CD4-positive, CD25-positive, alpha-beta regulatory T cell (primary cell): ENCODE measurements around the gene TSEN15. TPM values are rescaled to one million over a fixed set of nuclear protein-coding genes. Genes with fewer than 3 reads are reported as not detected.

Source experiments
- ATAC-seq, 2 donors: fragments of 150-1000 bp; cut with Tn5 transposase; one replicate each; pipeline ENCODE4 v1.10.0; 2021; ENCODE audit warnings: low read depth in 2 of 2, moderate number of reproducible peaks in 2 of 2, moderate library complexity in 1 of 2
- DNase-seq, 3 donors: peaks; one replicate each; pipeline versions ENCODE4 v3.0.0 to v3.0.0-alpha.2; 2012 to 2022; ENCODE audit warnings: mixed read lengths in 1 of 3
- H3K27ac ChIP-seq: one replicate; pipeline ENCODE4 v1.7.0; 2013; ENCODE audit warnings: mild to moderate bottlenecking, low read length; ENCODE audit not compliant: insufficient read depth, poor library complexity, severe bottlenecking
- H3K27me3 ChIP-seq: one replicate; pipeline ENCODE4 v1.7.0; 2013; ENCODE audit warnings: low read length; ENCODE audit not compliant: control insufficient read depth, insufficient read depth
- H3K36me3 ChIP-seq: one replicate; pipeline ENCODE4 v1.7.0; 2013; ENCODE audit warnings: mild to moderate bottlenecking, low read length, moderate library complexity; ENCODE audit not compliant: control insufficient read depth, insufficient read depth
- H3K4me1 ChIP-seq: 2 replicates; pipeline ENCODE4 v1.7.0; 2013; ENCODE audit warnings: mild to moderate bottlenecking, low read length; ENCODE audit not compliant: insufficient read depth, control insufficient read depth, poor library complexity, severe bottlenecking
- H3K4me3 ChIP-seq: one replicate; pipeline ENCODE4 v1.7.0; 2013; ENCODE audit warnings: low read depth, mild to moderate bottlenecking, low read length, moderate library complexity
- H3K9me3 ChIP-seq, 2 experiments: 1 replicate in 1 of 2; 2 replicates in 1 of 2; pipeline ENCODE4 v1.7.0; 2013; ENCODE audit warnings: low read length in 2 of 2, mild to moderate bottlenecking in 1 of 2, moderate library complexity in 1 of 2; ENCODE audit not compliant: control insufficient read depth in 2 of 2
- H3K27ac Mint-ChIP-seq, 3 donors: one replicate each; pipeline ENCODE4 v1.8.0; 2020 to 2022; ENCODE audit warnings: mild to moderate bottlenecking in 3 of 3, mixed read lengths in 3 of 3, moderate library complexity in 2 of 3
- H3K27me3 Mint-ChIP-seq: one replicate; pipeline ENCODE4 v1.8.0; 2022; ENCODE audit warnings: mild to moderate bottlenecking, mixed read lengths
- H3K36me3 Mint-ChIP-seq: one replicate; pipeline ENCODE4 v1.8.0; 2020; ENCODE audit warnings: mixed read lengths
- H3K4me1 Mint-ChIP-seq, 4 donors: one replicate each; pipeline ENCODE4 v1.8.0; 2020 to 2022; ENCODE audit warnings: mixed read lengths in 4 of 4, mild to moderate bottlenecking in 1 of 4
- H3K4me3 Mint-ChIP-seq, 4 donors: one replicate each; pipeline ENCODE4 v1.8.0; 2020 to 2022; ENCODE audit warnings: mild to moderate bottlenecking in 4 of 4, mixed read lengths in 4 of 4, moderate library complexity in 3 of 4
- H3K9me3 Mint-ChIP-seq, 7 donors: one replicate each; pipeline ENCODE4 v1.8.0; 2020 to 2022; ENCODE audit warnings: mixed read lengths in 7 of 7, mild to moderate bottlenecking in 3 of 7, moderate library complexity in 2 of 7
- polyA plus RNA-seq, 4 donors: library from polyadenylated mRNA; unstranded; fragments of 300-500 nt; fragmentation: Illumina TruSeq; gene quantifications; one replicate each; pipeline ENCODE4 v1.2.3, GENCODE V29; 2021
- total RNA-seq: library from RNA; stranded (reverse); gene quantifications from one replicate; pipeline ENCODE4 v1.2.3, GENCODE V29; 2022

TSEN15 gene
- total and polyA plus RNA-seq, 5 donors from 2014 or later = 24.0 to 65.3 (median 47.5) TPM

- Histone ChIP-seq H3K4me3 (no peak overlapping the region), H3K9me3 (no peaks in the 10 kb centered on the region), H3K4me1 (peaks cover 26% of the 10 kb centered on the region), H3K27ac (no peak overlapping the region), H3K36me3 (peaks cover 5% of the 10 kb centered on the region), H3K27me3 (peaks cover 5% of the 10 kb centered on the region)
- Mint-ChIP-seq H3K4me1 (peaks cover 22 to 42% (median 33%) of the 10 kb centered on the region in 4 donors), H3K27me3 (peaks cover 47% of the 10 kb centered on the region), H3K9me3 (no peaks in the 10 kb centered on the region), H3K27ac (no peak overlapping the region), H3K36me3 (peaks cover 7% of the 10 kb centered on the region), H3K4me3 (peak overlapping the region; percentile 29 to 97 (median 94))
- DNase-seq (no peak), ATAC-seq (no peak)
Observed at GRCh38 chr1:184049836-184050468, 1.6 kb upstream of the TSEN15 start.

GRCh38 chr1:184050636-184051035 lies 894 bp upstream of the TSEN15 start:
- H3K9me3 Mint-ChIP-seq = no peaks in the 10 kb centered on the region
- H3K36me3 ChIP-seq = peaks cover 8% of the 10 kb centered on the region
- peaks cover 47% of the 10 kb centered on the region for H3K27me3 Mint-ChIP-seq
- H3K4me1 ChIP-seq = peaks cover 26% of the 10 kb centered on the region
- no peak overlapping the region for H3K27ac ChIP-seq
- H3K27ac Mint-ChIP-seq = peak overlapping the region in 2 of 3 donors; percentile 89 to 98
- H3K27me3 ChIP-seq = peaks cover 5% of the 10 kb centered on the region
- H3K4me3 ChIP-seq = peak overlapping the region; percentile 89
- H3K4me3 Mint-ChIP-seq = peak overlapping the region; percentile 92 to 99 (median 96)
- no peaks in the 10 kb centered on the region for H3K9me3 ChIP-seq
- peak in 1 of 3 donors; percentile 7 for DNase-seq
- H3K36me3 Mint-ChIP-seq = peaks cover 11% of the 10 kb centered on the region
- no peak for ATAC-seq
- H3K4me1 Mint-ChIP-seq = peaks cover 24 to 46% (median 35%) of the 10 kb centered on the region in 4 donors

DNA sequence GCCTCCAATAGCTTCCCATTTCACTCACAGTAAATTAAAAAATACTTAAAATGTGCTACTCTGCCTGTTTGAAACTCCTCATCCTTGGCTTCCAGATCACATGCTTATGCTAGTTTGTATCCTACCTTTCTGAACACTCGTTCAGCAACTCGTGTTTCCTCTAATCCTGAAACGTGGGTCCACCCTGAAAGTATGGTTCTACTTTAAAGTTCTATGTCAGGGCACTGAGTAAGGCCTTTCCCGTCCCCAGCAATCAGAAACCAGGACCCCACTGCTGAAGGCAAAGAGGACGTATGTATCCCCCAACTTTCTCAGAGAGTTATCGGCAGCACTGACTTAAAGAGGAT lies 419 bp upstream of the TSEN15 start:
- Histone ChIP-seq H3K4me3 (peak overlapping the region; percentile 89), H3K36me3 (peaks cover 8% of the 10 kb centered on the region), H3K27ac (peak overlapping the region; percentile 63), H3K4me1 (peaks cover 26% of the 10 kb centered on the region), H3K9me3 (no peaks in the 10 kb centered on the region), H3K27me3 (peaks cover 5% of the 10 kb centered on the region)
- H3K4me1 Mint-ChIP-seq = peaks cover 24 to 47% (median 35%) of the 10 kb centered on the region in 4 donors
- H3K27ac Mint-ChIP-seq = peak overlapping the region; percentile 89 to 99 (median 98)
- no peaks in the 10 kb centered on the region for H3K9me3 Mint-ChIP-seq
- peaks cover 11% of the 10 kb centered on the region for H3K36me3 Mint-ChIP-seq
- ATAC-seq (peak; percentile 10 to 13), DNase-seq (no peak)
- H3K4me3 Mint-ChIP-seq = peak overlapping the region; percentile 92 to 99 (median 96)
- peaks cover 47% of the 10 kb centered on the region for H3K27me3 Mint-ChIP-seq

DNA sequence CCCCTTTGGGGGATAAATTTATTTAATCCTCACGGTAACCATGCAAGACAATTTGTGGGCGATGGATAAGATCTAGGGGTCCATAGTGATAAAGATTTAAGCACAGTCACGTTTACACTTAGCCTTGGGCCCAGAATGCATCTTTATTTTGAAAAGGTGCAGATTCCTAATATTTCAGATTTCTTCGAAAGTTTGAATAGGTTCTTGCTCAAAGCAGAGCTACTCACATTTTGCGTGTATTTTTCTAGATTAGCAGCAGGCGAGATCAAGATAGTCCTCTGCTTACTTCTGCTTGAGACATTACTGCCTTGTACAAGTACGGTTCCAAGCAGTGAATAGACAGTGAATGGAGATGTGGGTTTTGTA lies 647 bp downstream of the TSEN15 start:
- ATAC-seq = no peak
- Mint-ChIP-seq H3K27me3 (peaks cover 42% of the 10 kb centered on the region), H3K36me3 (peaks cover 19% of the 10 kb centered on the region), H3K4me1 (peaks cover 28 to 55% (median 42%) of the 10 kb centered on the region in 4 donors), H3K4me3 (peak overlapping the region; percentile 92 to 99 (median 96)), H3K9me3 (peaks cover 0 to 1% (median 0%) of the 10 kb centered on the region in 7 donors), H3K27ac (peak overlapping the region; percentile 89 to 95 (median 90))
- Histone ChIP-seq H3K27me3 (peaks cover 5% of the 10 kb centered on the region), H3K27ac (peak overlapping the region; percentile 63), H3K9me3 (no peaks in the 10 kb centered on the region), H3K4me3 (peak overlapping the region; percentile 97), H3K4me1 (peaks cover 26% of the 10 kb centered on the region), H3K36me3 (peaks cover 13% of the 10 kb centered on the region)
- DNase-seq = peak in 1 of 3 donors; percentile 24

GRCh38 chr1:184052750-184053149 lies 1.2 kb downstream of the TSEN15 start:
- H3K27ac ChIP-seq = no peak overlapping the region
- Mint-ChIP-seq H3K36me3 (peaks cover 20% of the 10 kb centered on the region), H3K27me3 (peaks cover 36% of the 10 kb centered on the region), H3K9me3 (peaks cover 0 to 1% (median 0%) of the 10 kb centered on the region in 7 donors), H3K4me1 (peaks cover 29 to 57% (median 44%) of the 10 kb centered on the region in 4 donors), H3K27ac (peak overlapping the region in 1 of 3 donors; percentile 39), H3K4me3 (peak overlapping the region; percentile 92 to 99 (median 96))
- peak overlapping the region; percentile 97 for H3K4me3 ChIP-seq
- H3K27me3 ChIP-seq = peaks cover 5% of the 10 kb centered on the region
- no peak for ATAC-seq
- H3K36me3 ChIP-seq = peaks cover 13% of the 10 kb centered on the region
- no peaks in the 10 kb centered on the region for H3K9me3 ChIP-seq
- H3K4me1 ChIP-seq = peaks cover 26% of the 10 kb centered on the region
- no peak for DNase-seq

GRCh38 chr1:184053881-184054280 lies 2.4 kb downstream of the TSEN15 start:
- Histone ChIP-seq H3K27ac (no peak overlapping the region), H3K4me1 (peaks cover 26% of the 10 kb centered on the region), H3K36me3 (peaks cover 13% of the 10 kb centered on the region), H3K27me3 (peaks cover 3% of the 10 kb centered on the region), H3K4me3 (no peak overlapping the region), H3K9me3 (no peaks in the 10 kb centered on the region)
- Mint-ChIP-seq H3K4me1 (peaks cover 30 to 58% (median 46%) of the 10 kb centered on the region in 4 donors), H3K27ac (peak overlapping the region in 2 of 3 donors; percentile 0), H3K36me3 (peaks cover 21% of the 10 kb centered on the region), H3K4me3 (peak overlapping the region; percentile 7 to 75 (median 70)), H3K27me3 (peaks cover 25% of the 10 kb centered on the region), H3K9me3 (peaks cover 0 to 1% (median 0%) of the 10 kb centered on the region in 7 donors)
- ATAC-seq (no peak), DNase-seq (no peak)

DNA sequence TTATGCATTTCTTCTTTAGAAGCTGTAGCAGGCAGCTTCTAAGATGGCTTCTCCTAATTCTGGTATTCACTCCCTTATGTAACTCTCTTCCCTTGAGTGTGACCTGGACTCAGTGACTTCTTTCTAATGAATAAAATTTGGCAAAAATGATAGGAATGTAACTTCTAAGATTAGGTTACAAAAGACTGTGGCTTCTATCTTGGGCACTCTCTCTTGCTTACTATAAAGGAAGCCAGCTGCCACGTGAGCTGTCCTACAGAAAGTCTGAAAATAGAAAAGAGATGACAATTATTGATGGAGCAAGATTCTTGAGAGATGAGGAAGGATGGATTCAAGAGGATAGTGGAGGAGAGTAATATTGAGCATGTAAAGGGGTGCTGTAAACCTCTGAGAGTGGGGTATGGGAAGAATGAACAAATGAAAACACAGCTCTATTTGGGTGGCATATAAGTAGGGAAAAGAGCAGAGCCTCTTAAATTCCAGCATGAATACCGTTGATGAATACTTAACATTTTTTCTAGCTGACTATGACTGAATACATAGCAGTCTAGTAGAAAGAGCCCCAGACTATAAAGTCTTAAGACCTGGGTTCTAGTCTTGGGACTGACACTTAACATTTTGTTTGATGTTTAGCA lies 5.5 kb downstream of the TSEN15 start:
- Mint-ChIP-seq H3K4me1 (peaks cover 39 to 58% (median 41%) of the 10 kb centered on the region in 4 donors), H3K4me3 (peak overlapping the region in 1 of 4 donors; percentile 5), H3K27me3 (peaks cover under 1% of the 10 kb centered on the region), H3K36me3 (peaks cover 28% of the 10 kb centered on the region), H3K27ac (peak overlapping the region in 1 of 3 donors; percentile 28), H3K9me3 (peaks cover 0 to 1% (median 0%) of the 10 kb centered on the region in 7 donors)
- H3K36me3 ChIP-seq = peaks cover 21% of the 10 kb centered on the region
- no peak overlapping the region for H3K27ac ChIP-seq
- H3K27me3 ChIP-seq = no peaks in the 10 kb centered on the region
- DNase-seq (no peak), ATAC-seq (no peak)
- H3K4me1 ChIP-seq = peaks cover 18% of the 10 kb centered on the region
- no peaks in the 10 kb centered on the region for H3K9me3 ChIP-seq
- no peak overlapping the region for H3K4me3 ChIP-seq
